ENCODE data around the gene MTCL1.

DNA sequence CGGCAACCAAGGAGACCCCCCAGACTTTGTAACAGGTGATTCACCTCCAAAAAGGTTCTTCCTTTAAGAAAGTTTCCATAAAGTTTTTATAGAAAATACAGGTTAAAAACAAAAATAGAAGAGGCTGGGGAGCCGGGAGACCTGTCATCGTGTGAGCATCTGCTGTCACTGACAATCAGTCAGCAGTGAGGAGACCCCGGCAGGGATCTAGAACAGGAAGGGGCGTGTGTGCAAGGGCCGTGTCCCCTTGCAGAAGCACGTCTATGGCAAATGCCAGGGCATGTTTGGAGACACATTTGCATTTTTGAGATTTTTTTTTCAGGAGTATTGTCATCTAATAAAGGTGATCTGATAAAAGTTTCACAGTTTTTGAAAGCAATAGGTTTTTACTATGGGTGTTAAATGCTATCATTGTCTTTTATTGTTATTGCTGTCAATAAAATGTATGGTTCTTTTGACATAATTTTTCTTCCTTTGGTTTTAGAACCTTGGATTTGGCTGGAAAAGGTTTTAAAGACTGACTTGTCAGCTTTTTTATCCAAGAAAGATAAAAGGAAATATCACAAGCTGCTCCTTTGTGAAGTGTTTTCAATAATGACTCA lies 52.1 kb downstream of the MTCL1 start:
- TF ChIP-seq, protein P1, sequence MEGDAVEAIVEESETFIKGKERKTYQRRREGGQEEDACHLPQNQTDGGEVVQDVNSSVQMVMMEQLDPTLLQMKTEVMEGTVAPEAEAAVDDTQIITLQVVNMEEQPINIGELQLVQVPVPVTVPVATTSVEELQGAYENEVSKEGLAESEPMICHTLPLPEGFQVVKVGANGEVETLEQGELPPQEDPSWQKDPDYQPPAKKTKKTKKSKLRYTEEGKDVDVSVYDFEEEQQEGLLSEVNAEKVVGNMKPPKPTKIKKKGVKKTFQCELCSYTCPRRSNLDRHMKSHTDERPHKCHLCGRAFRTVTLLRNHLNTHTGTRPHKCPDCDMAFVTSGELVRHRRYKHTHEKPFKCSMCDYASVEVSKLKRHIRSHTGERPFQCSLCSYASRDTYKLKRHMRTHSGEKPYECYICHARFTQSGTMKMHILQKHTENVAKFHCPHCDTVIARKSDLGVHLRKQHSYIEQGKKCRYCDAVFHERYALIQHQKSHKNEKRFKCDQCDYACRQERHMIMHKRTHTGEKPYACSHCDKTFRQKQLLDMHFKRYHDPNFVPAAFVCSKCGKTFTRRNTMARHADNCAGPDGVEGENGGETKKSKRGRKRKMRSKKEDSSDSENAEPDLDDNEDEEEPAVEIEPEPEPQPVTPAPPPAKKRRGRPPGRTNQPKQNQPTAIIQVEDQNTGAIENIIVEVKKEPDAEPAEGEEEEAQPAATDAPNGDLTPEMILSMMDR (IDR thresholded peaks at IDR 0.05 in 2 of 3, conservative IDR thresholded peaks at IDR 0.05 in 1 of 3; ENCODE audit: borderline replicate concordance in 1 of 3, insufficient read depth in 1 of 3, low read depth in 2 of 3, low read length in 2 of 3), result no peak
- no peak for TF ChIP-seq POLR2AphosphoS5 (IDR thresholded peaks at IDR 0.05; ENCODE audit: low read depth, low read length)
- TF ChIP-seq, protein P2, sequence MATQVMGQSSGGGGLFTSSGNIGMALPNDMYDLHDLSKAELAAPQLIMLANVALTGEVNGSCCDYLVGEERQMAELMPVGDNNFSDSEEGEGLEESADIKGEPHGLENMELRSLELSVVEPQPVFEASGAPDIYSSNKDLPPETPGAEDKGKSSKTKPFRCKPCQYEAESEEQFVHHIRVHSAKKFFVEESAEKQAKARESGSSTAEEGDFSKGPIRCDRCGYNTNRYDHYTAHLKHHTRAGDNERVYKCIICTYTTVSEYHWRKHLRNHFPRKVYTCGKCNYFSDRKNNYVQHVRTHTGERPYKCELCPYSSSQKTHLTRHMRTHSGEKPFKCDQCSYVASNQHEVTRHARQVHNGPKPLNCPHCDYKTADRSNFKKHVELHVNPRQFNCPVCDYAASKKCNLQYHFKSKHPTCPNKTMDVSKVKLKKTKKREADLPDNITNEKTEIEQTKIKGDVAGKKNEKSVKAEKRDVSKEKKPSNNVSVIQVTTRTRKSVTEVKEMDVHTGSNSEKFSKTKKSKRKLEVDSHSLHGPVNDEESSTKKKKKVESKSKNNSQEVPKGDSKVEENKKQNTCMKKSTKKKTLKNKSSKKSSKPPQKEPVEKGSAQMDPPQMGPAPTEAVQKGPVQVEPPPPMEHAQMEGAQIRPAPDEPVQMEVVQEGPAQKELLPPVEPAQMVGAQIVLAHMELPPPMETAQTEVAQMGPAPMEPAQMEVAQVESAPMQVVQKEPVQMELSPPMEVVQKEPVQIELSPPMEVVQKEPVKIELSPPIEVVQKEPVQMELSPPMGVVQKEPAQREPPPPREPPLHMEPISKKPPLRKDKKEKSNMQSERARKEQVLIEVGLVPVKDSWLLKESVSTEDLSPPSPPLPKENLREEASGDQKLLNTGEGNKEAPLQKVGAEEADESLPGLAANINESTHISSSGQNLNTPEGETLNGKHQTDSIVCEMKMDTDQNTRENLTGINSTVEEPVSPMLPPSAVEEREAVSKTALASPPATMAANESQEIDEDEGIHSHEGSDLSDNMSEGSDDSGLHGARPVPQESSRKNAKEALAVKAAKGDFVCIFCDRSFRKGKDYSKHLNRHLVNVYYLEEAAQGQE (IDR thresholded peaks at IDR 0.05; ENCODE audit: low read depth), result no peak
- TF ChIP-seq, protein P3, sequence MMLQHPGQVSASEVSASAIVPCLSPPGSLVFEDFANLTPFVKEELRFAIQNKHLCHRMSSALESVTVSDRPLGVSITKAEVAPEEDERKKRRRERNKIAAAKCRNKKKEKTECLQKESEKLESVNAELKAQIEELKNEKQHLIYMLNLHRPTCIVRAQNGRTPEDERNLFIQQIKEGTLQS (IDR thresholded peaks at IDR 0.05), result no peak
- no peak for TF ChIP-seq POLR2A (IDR thresholded peaks at IDR 0.05; ENCODE audit: borderline replicate concordance, extremely low read depth, insufficient read depth, insufficient read length)
- TF ChIP-seq JUND (IDR thresholded peaks at IDR 0.05), result no peak
- TF ChIP-seq ZFX (IDR thresholded peaks at IDR 0.05), result no peak
- no peak for TF ChIP-seq EZH2 (IDR thresholded peaks at IDR 0.05)
- no peak for TF ChIP-seq SIN3A (IDR thresholded peaks at IDR 0.05; ENCODE audit: low read depth)
- no peak for TF ChIP-seq YY1 (IDR thresholded peaks at IDR 0.05; ENCODE audit: extremely low read depth, insufficient replicate concordance, low read depth, low read length)
- TF ChIP-seq, protein P4, sequence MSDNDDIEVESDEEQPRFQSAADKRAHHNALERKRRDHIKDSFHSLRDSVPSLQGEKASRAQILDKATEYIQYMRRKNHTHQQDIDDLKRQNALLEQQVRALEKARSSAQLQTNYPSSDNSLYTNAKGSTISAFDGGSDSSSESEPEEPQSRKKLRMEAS (IDR thresholded peaks at IDR 0.05), result no peak

Measured in HCT116 (cell line).